ENCODE measurements around the gene NR1H3.

DNA sequence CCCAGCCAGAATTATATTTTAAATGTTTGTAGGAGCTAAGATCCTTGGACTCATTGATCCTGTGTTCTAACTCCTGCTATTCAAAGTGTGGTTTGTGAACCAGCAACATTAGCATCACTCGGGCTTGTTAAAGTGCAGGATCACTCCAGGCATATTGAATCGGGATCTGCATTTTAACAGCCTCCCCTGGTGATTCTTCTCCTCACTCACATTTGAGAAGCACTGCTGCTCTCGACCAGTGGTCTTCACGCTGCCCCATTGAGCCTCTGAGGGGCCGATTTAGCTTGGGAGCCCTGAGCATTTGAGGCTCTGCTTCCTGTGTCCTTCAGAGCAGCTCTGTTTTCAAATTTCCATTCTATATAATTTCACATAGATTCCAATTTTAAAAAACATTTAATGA, 23.1 kb downstream of the NR1H3 start:
- TF ChIP-seq, protein P1, sequence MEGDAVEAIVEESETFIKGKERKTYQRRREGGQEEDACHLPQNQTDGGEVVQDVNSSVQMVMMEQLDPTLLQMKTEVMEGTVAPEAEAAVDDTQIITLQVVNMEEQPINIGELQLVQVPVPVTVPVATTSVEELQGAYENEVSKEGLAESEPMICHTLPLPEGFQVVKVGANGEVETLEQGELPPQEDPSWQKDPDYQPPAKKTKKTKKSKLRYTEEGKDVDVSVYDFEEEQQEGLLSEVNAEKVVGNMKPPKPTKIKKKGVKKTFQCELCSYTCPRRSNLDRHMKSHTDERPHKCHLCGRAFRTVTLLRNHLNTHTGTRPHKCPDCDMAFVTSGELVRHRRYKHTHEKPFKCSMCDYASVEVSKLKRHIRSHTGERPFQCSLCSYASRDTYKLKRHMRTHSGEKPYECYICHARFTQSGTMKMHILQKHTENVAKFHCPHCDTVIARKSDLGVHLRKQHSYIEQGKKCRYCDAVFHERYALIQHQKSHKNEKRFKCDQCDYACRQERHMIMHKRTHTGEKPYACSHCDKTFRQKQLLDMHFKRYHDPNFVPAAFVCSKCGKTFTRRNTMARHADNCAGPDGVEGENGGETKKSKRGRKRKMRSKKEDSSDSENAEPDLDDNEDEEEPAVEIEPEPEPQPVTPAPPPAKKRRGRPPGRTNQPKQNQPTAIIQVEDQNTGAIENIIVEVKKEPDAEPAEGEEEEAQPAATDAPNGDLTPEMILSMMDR (IDR thresholded peaks at IDR 0.05), result no peak
- TF ChIP-seq POLR2A (IDR thresholded peaks at IDR 0.05), result no peak

Measured in right lobe of liver (tissue), 4 donors.